HG02973 (cell line): ENCODE data around the gene CNNM2.
"Not testable (repeated sequence)": the region's sequence is repeated elsewhere in the genome, so short reads cannot be mapped to it uniquely, and the experiment has no call there.

Source experiments
- ATAC-seq: cut with Tn5 transposase; IDR thresholded peaks from one replicate; pipeline ENCODE4 v1.9.1; 2021; ENCODE audit warnings: moderate library complexity; ENCODE audit not compliant: unreplicated experiment

CNNM2 gene

GRCh38 chr10:102964713-102965112 lies 46.6 kb downstream of the CNNM2 start:
- no peak for ATAC-seq

GRCh38 chr10:102965311-102965851 lies 47.3 kb downstream of the CNNM2 start:
- ATAC-seq, result no peak

- ATAC-seq, result no peak
These were observed 49.0 kb downstream of the CNNM2 start for GRCh38 chr10:102967123-102967522.

- ATAC-seq, result no peak
These were observed 52.7 kb downstream of the CNNM2 start for GRCh38 chr10:102970562-102971340.

GRCh38 chr10:102975483-102976379 lies 57.6 kb downstream of the CNNM2 start:
- ATAC-seq, result no peak

GRCh38 chr10:102976380-102976726 lies 58.3 kb downstream of the CNNM2 start:
- not testable (repeated sequence) for ATAC-seq

GRCh38 chr10:102982296-102982695 lies 64.2 kb downstream of the CNNM2 start:
- ATAC-seq, result no peak

GRCh38 chr10:102984086-102984485 lies 66.0 kb downstream of the CNNM2 start:
- no peak for ATAC-seq

- no peak for ATAC-seq
These were observed 67.7 kb downstream of the CNNM2 start for GRCh38 chr10:102985811-102986210.

- ATAC-seq, result no peak
These were observed 70.6 kb downstream of the CNNM2 start for GRCh38 chr10:102988404-102989314.

- ATAC-seq, result no peak
These were observed 76.6 kb downstream of the CNNM2 start for GRCh38 chr10:102994531-102995295.

GRCh38 chr10:102996876-102997275 lies 78.8 kb downstream of the CNNM2 start:
- no peak for ATAC-seq

GRCh38 chr10:102997998-102998397 lies 79.9 kb downstream of the CNNM2 start:
- ATAC-seq, result no peak

- no peak for ATAC-seq
These were observed 80.4 kb downstream of the CNNM2 start for GRCh38 chr10:102998399-102998907.

- ATAC-seq, result not testable (repeated sequence)
These were observed 82.0 kb downstream of the CNNM2 start for GRCh38 chr10:103000050-103000449.

GRCh38 chr10:103007017-103007416 lies 88.9 kb downstream of the CNNM2 start:
- ATAC-seq, result no peak

- no peak for ATAC-seq
These were observed 95.3 kb downstream of the CNNM2 start for GRCh38 chr10:103013416-103013815.

- ATAC-seq, result no peak
These were observed 101.3 kb downstream of the CNNM2 start for GRCh38 chr10:103019425-103019824.

- ATAC-seq, result no peak
These were observed 103.2 kb downstream of the CNNM2 start for GRCh38 chr10:103021150-103021899.
